NCI-H748 (cell line): ENCODE results near the gene GDNF.
A peak's percentile ranks its signal among the peaks of the same experiment; 100 is the strongest.

Experiments
- DNase-seq: peaks from one replicate; lab custom pipeline; 2025; ENCODE audit not compliant: unreplicated experiment; lab: John Stamatoyannopoulos, UW

Gene GDNF

GRCh38 chr5:37786862-37787519 is 52.9 kb downstream of the GDNF start:
- DNase-seq = no peak

GRCh38 chr5:37786416-37786815 is 53.4 kb downstream of the GDNF start:
- DNase-seq = no peak

- peak; percentile 77 for DNase-seq
These were observed 58.4 kb downstream of the GDNF start for GRCh38 chr5:37781409-37781808.

- peak; percentile 23 for DNase-seq
These were observed 62.3 kb downstream of the GDNF start for GRCh38 chr5:37777432-37778130.

GRCh38 chr5:37776826-37777225 is 63.0 kb downstream of the GDNF start:
- DNase-seq = no peak

- peak; percentile 34 for DNase-seq
These were observed 64.8 kb downstream of the GDNF start for GRCh38 chr5:37774912-37775483.

- DNase-seq = no peak
These were observed 66.0 kb downstream of the GDNF start for GRCh38 chr5:37773809-37774208.

GRCh38 chr5:37772255-37772654 is 67.6 kb downstream of the GDNF start:
- no peak for DNase-seq

GRCh38 chr5:37771731-37772130 is 68.1 kb downstream of the GDNF start:
- DNase-seq = no peak

- DNase-seq = no peak
These were observed 68.6 kb downstream of the GDNF start for GRCh38 chr5:37771203-37771611.

GRCh38 chr5:37770786-37771185 is 69.1 kb downstream of the GDNF start:
- no peak for DNase-seq

GRCh38 chr5:37769840-37770239 is 70.0 kb downstream of the GDNF start:
- no peak for DNase-seq

GRCh38 chr5:37769108-37769507 is 70.7 kb downstream of the GDNF start:
- DNase-seq = no peak

- DNase-seq = no peak
These were observed 71.5 kb downstream of the GDNF start for GRCh38 chr5:37768371-37768770.

GRCh38 chr5:37767961-37768360 is 71.9 kb downstream of the GDNF start:
- DNase-seq = no peak

- no peak for DNase-seq
These were observed 72.6 kb downstream of the GDNF start for GRCh38 chr5:37767251-37767650.
